ENCODE data around the gene PRKCA.
"Not testable (repeated sequence)": the region's sequence is repeated elsewhere in the genome, so short reads cannot be mapped to it uniquely, and the experiment has no call there.

The PRKCA gene

GRCh38 chr17:66331038-66331816, 28.8 kb downstream of the PRKCA start:
- no peak for DNase-seq

DNA sequence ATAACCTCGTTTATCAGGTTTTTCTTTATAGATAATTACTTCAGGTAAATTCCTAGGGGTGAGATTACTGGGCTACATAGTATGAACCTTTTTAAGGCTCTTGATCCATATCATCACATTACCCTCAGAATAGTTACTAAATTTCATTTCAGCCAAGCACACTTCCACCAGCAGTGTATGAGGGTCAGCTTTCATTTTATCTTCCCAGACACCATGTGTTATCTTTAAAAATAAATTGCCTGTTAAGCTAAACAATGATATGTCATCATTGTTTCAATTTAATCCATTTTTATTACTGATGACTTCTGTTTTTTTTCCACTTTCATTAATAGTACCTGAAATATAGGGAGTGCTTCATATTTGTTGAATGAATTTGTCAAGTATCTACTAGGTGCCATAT, 33.4 kb downstream of the PRKCA start:
- no peak for DNase-seq

- DNase-seq = no peak
These were observed 34.9 kb downstream of the PRKCA start for GRCh38 chr17:66337268-66337667.

GRCh38 chr17:66337866-66338485, 35.6 kb downstream of the PRKCA start:
- DNase-seq = no peak

DNA sequence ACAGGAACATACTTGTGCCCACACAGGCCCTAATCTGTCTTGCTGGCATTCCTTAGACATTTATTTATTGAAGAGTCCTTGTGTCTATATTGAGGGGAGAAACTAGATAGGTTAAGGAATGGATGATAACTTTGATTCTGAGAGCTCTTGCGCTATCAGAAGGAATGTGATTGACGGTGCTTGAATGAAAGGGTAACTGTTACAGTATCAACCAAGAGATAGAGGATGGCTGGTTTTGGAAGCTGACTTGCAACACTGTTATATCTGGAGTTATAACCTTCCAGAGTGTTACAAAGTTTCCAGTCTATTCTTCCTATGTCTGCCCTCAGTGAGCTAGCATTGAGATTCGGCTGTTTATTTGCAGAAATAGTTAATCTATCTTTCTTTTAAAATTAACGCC, 36.5 kb downstream of the PRKCA start:
- DNase-seq = no peak

- DNase-seq = no peak
These were observed 37.1 kb downstream of the PRKCA start for GRCh38 chr17:66339561-66339960.

DNA sequence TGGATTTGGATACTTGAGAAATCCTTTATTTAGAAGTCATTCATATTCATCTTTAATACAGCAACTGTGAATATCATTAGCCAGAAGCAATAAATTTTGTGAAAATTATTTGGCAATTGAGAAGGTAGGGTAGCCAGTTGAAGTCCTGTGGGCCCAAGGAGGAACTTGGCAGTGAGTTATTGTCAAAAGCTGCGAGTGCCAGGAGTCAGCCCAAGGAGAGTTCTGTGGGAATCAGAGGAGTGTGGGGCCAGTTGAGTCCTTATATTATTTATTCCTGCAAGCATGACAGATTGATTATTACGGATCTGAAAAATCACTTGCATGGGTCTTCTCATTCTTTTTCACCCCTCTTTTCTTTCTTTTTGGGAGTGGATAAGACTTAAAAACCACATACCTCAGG, 38.3 kb downstream of the PRKCA start:
- no peak for DNase-seq

DNA sequence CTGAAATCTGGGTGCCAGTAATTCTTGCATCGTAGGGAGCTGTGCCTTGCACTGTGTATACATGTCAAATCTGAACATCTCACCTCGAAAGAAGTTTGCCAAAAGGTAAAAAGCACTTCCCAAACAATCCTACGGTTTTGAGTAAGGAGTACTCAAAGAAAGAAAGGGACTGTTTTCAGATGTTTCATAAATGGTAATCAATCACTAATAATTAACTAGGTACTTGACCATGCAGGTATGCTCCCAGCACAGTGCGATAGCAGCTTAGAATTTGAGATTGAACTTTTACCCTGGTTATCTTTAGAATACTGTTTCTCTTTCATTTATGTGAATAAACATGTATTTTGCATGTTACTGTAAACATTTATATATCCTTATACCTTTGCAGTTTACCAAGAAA, 39.0 kb downstream of the PRKCA start:
- DNase-seq = no peak

DNA sequence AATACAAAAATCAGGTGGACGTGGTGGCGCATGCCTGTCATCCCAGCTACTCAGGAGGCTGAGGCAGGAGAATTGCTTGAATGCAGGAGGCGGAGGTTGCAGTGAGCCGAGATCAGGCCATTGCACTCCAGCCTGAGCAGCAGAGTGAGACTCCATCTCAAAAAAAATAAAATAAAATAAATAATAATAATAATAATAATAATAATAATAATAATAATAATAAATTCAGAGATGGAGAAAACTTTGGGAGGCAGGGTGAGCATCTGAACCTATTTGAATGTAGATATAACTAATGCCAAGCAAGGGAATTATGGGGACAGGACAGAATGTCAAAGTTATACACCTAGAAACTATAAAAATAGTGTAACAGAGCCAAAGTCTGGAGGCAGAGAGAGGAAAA, 39.9 kb downstream of the PRKCA start:
- not testable (repeated sequence) for DNase-seq

DNA sequence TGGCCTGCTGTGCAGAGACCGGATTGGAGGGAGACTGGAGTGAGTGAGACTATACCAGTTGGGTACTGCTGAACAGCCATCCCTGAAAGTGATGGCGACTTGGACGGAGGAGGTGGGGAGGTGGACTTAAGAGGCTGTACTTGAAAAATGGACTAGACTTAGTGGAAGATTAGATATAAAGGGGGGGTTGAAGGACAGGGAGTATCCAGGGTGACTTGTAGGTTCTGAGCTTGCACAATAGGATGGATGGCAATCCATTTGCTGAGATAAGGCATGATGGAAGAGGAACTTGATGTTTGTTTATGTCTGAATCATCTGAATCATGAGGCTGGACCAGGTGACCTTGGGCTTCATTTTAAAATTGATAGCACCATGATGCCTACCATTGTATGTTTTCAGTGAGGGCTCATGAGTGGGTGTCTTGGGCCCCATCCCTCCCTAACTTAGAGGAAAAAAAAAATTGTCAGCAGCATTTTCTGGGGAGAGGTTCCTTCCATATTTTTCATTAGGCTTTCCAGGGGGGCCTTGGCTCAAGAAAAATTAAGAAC, 41.2 kb downstream of the PRKCA start:
- no peak for DNase-seq

GRCh38 chr17:66344473-66344872, 42.1 kb downstream of the PRKCA start:
- no peak for DNase-seq

DNA sequence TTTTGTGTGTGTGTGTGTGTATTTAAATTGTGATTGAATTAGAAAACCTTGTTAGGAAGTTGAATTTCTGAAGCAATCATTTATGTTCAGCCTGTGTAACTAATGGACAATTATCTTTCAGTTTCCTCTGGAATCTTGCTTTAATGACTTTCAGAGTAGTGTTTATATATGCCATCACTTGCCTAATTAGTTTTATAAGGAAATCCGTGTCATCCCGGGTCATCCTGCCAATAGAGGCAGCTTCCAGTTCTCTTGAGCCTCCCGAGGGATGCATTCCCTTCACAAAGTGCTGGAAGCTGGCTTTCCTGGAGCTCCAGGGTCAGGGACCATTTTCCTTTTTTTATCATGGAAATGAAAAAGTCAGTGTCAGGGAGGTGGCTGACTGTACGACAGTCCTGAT, 42.9 kb downstream of the PRKCA start:
- no peak for DNase-seq

DNA sequence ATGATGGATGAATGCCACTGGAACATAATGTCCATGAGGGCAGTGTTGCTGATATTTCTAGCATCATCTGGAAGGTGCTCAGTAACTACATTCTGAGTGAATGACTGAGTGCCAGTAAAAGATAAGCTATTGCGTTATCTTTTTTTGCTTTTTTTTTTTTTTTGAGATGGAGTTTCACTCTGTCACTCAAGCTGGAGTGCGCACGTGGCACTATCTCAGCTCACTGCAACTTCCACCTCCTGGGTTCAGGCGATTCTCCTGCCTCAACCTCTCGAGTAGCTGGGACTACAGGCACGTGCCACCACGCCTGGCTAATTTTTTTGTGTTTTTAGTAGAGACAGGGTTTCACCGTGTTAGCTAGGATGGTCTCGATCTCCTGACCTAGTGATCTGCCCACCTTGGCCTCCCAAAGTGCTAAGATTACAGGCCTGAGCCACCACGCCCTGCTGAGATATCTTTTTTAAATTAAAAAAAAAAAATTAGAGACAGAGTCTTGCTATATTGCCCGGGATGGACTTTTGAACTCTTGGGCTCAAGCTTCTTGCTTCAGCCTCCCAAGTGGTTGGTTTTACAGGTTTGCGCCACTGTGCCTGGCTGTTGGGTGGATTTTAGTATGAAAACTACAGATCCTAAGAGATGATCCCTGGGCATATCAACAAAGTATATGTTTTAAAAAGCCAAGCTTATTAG, 43.7 kb downstream of the PRKCA start:
- DNase-seq = not testable (repeated sequence)

DNA sequence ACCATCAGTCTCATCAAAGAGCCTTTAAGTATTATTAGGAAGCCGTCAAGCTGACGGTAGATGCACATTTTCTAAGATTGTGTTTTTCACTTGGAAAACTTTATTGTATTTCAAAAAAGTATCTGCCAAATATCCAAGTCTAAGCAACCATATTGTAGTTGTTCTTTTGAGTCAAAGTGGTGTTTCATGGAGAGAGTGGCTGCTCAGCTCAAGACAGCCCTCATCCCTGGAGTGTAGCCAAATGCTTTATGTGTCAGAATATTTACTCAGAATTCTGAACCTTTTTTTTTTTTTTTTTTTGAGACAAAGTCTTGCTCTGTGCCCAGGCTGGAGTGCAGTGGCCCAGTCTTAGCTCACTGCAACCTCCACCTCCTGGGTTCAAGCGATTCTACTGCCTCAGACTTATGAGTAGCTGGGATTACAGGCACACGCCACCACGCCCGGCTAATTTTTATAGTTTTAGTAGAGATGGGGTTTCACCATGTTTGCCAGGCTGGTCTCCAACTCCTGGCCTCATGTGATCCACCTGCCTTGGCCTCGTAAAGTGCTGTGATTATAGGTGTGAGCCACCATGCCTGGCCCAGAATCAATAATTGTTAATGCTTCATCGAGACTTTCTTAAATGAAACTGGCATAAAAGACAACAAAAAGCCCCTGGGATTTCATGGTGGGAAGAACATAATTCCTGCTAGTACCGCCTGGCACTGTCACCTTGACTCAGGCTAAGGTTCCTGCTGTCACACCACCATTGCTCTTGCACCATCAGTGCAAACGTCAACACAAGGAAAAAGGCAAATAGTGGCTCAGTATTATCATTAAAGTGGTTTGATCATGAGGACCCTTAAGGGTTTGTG, 45.5 kb downstream of the PRKCA start:
- no peak for DNase-seq

DNA sequence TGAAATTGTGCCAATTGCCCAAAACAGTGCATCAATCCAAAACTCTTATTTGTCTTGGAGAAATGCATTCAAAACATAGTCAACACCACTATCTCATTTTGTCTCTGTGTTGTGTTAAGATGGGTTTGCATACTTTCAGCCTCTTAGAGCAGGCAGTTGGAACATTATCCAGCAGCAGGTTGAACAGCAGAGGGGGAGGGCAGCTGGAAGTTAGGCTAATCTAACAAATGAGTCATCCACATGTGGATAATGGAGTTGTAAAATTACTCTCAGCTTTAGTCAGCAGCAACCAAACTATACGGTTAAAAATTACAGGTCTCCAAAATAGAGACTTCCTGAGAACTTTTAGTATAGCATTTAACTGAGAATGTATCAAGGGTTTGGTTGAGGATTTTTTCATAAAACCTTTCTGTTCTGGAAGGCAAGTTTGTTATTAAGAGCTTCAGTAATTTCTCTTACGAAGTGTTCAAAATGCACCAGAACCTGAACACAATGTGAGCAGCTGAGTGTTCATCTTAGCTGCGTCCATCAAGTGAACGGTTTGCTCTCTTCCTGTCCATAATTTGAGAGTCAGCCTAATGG, 46.3 kb downstream of the PRKCA start:
- DNase-seq = peak; percentile 26 to 40

DNA sequence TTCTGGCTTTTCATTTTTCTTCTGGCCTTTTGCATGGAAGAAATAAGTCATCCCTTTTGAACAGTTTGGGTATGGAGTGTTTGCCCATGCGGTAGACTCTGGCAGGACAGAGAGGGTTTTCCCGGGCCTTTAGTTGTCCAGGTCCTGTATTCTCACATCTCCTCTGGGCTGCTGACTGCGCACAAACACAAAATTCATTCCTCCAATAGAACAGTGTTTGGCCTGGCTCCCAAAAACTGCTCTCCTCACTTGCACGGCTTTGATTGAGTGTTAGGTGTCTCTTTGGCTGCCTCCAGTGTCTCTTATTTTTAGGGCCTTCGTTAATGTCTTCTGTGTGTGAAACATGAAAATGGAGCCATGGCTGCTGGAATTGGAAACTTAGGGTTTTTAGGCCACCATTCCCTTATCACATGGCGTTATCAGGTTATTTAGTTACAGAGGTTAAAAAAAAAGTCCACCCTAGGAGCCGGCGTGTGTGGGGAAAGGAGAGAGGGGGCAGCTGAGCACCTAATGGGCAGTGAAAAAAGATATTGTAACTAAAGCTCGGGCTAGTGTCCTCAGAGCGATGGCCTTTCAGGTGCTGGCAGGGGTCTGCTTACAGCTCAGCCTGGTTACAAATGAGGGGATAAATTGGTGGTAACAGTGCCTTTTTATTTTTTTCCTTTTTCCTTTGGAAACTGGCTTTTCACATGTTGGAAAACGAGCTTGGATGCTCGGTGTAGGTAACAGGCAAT, 47.3 kb downstream of the PRKCA start:
- no peak for DNase-seq

- DNase-seq = not testable (repeated sequence)
These were observed 48.2 kb downstream of the PRKCA start for GRCh38 chr17:66350576-66350975.

DNA sequence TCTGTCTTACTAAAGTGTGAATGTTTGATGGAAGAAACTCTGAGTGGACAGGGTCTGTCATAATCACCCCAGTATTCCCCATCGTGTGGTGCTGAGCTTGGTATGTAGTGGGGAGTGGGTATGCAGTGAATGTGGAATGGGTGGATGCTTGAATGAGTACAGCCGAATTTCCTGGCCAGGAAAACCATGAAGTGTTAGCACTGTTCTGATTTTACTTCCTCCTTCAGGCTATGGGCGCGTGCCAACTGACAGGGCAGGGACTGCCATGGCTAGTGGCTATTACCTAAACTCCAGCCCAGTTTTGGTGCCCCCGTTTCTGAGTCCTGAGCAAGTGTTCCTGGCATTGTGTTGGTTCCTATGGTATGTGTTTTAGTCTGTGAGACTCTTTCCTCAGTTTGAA, 48.6 kb downstream of the PRKCA start:
- no peak for DNase-seq

DNA sequence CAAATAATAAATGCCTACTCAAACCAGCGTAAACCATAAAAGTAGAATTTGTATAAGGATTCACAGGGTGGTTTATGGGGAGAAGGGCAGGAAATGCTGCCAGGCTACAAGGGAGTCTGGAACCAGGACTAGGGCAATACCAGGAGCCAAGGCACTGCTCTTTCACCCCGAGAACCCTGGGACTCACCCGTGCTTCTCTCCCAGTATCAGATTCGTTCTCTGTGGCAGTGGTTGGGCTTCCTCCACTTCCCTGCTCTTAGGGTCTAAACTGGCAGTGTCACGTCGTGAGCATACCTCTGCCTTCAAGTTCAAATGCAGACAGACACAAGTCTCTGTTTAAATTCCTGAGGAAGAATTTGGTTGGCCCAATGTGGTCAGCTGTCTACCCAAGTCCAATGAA, 49.3 kb downstream of the PRKCA start:
- DNase-seq = no peak

GRCh38 chr17:66353937-66354401, 51.6 kb downstream of the PRKCA start:
- no peak for DNase-seq

DNA sequence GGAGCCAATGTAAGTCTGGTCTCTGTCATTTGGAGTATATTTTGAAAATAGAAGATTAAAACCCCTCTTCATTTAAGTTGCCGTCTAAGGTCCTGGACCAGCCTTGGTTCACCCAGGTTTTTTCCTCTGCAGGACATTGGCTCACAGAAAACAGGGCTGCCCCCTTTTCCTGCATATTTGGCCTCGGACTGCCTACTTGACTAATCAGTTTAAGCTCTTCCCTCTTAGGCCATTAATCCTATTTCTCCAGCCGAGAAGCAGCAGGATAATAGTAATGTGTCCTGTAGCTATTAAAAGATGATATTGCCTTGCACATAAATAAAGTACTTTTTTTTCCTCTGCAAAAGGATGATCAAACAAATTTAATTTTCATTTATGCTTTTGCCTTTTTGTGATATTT, 52.1 kb downstream of the PRKCA start:
- no peak for DNase-seq

GRCh38 chr17:66354981-66355380, 52.6 kb downstream of the PRKCA start:
- no peak for DNase-seq

Data from stimulated activated CD4-positive, alpha-beta T cell treated with anti-CD3 and anti-CD28 coated beads, Interleukin-2, amount 100 ng/mL, for 24 hours (primary cell).